GM18508 (cell line): ENCODE data around the gene EMP2.
"Not testable (repeated sequence)": the region's sequence is repeated elsewhere in the genome, so short reads cannot be mapped to it uniquely, and the experiment has no call there.

Experiments used
- ATAC-seq: cut with Tn5 transposase; IDR thresholded peaks from one replicate; pipeline ENCODE4 v1.9.1; 2021; ENCODE audit warnings: moderate number of reproducible peaks; ENCODE audit not compliant: insufficient read depth, unreplicated experiment

EMP2 gene, protein sequence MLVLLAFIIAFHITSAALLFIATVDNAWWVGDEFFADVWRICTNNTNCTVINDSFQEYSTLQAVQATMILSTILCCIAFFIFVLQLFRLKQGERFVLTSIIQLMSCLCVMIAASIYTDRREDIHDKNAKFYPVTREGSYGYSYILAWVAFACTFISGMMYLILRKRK

GRCh38 chr16:10579965-10580882 is at the start of gene EMP2:
TSS of gene EMP2 (minus strand) at chr16:10580598. CDS start at chr16:10547617, 32,981 bp downstream.
- no peak for ATAC-seq

GRCh38 chr16:10629592-10629963 is 49.2 kb upstream of the EMP2 start:
- no peak for ATAC-seq

- ATAC-seq: no peak
Observed at GRCh38 chr16:10625595-10626357, 45.4 kb upstream of the EMP2 start.

DNA sequence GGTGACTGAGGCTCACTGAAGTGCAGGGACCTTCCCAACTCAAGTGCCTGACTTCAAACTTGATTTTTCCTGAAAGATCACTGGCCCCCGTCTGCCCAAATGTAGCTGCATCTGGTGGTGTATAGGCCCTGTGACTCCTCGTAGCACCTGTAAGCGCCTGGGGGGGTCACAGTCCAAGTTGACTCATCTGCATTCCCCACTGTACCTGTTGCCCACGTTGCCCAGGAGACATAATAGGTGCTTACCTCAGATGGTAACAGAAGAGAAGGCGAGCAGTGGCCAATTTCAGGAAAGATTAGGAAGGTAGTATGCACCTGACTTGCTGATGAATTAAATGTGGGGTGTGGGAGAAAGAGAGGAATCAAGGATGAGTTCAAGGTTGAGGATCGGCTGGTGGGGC is 44.1 kb upstream of the EMP2 start:
- ATAC-seq: no peak

- ATAC-seq: no peak
Observed at GRCh38 chr16:10623059-10623458, 42.7 kb upstream of the EMP2 start.

DNA sequence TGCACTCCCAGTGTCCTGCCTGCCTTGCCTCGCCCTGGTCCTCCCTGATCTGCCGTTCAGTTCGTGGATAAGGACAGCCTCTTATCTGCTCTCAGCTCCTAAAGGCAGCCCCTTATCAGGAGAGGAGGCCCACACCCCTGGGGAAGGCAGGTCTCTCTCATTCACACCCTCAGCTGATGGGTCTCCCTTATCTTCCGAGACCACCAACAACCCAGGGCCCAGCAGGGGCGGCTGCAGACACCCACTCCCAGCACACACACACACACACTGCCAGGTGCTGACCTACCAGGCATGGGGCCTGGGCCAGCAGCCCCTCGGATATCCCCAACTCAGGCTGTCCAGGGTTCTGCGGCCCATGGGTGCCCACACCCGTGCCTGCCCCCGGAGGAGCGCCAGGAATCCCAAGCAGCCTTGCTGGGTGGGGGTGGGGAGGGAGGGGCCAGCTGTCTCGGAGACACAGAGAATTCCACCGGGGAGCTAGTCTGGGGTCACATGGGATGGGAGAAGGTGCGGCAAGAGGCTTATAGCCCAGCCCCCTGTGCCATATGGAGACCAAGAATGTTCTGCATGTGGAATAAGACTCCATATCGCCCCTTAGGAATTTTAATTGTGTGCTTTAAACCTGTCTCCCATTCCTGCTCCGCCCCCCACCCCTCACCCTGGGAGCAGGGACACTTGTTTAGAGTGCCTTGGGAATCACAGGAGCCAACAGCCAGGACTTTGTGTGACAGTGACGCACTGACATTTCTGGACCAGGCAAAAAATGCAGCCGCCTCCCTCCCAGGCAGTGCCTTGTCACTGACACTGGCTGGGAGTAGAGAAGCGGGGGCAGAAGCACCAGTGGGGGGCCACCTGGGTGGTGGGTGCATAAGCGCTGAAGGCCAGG is 41.9 kb upstream of the EMP2 start:
- no peak for ATAC-seq

GRCh38 chr16:10621216-10621949 is 41.0 kb upstream of the EMP2 start:
- not testable (repeated sequence) for ATAC-seq

DNA sequence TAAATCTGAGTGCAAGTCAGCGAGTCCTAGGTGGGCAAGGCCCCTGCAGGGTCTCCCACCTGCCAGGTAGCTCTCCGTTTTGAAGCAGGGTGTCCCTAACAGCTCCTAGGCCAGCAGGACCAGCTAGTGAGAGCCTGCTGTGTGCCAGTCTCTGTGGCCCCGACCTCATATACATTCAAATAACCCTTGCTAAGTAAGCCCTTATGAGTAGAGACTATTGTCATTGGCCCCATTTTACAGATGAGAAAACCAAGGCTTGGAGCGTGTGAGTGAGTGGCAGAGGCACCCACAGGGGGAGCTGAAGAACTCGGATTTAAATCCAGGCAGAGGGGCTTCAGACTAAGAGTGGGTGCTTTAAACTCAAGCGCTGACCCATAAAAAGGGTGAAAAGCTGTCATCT is 39.7 kb upstream of the EMP2 start:
- ATAC-seq: no peak

DNA sequence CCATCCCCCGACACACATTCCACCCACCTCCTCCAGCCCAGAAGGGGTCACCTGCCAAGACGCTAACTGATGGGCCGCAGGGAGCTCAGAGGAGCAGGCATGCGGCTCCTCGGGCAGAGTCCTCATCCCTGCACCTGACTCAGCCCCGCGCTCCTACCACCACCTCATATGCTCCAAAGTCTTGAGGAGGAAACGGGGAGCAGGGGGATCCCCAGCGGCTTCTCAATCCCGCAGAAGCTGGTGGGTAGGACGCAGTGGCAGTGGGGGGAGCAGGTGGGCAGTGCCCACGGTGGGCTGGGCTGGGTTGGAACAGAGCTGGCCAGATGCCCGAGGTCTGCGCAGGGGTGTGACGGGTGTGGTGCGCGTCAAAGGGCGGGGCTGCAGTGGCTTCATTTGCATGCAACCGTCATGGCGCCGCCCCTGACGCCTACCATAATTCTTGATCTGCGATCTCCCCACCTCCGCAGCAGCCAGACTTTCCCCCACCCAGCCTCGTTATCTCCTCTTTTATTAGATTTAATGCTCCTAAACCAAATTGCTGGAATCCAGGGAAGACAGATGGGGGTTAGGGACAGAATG is 39.0 kb upstream of the EMP2 start:
- no peak for ATAC-seq

DNA sequence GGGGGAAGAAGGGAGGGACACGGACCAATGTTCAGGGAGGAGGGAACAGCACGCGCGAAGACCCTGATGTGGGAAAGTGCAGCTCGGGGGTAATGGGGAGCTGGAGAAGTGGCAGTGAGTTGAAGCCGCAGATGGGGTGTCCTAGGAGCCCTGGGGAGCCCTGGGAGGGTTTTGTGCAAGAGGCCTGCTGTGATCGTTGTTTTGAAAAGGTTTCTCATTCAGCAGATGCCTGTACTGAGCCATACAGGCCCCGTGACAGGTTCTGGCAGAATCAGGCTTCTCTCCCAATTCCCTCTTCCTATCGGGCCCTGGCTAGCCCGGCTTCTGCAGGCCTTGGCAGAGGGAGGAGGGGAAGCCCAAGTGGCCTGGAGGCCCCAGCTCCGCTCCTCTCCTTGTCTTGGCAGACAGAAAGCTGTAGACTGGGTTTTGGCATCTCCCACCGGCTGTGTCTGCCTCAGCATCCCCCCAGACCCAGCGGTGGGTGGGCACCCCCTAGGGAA is 38.4 kb upstream of the EMP2 start:
- no peak for ATAC-seq

- ATAC-seq: no peak
Observed at GRCh38 chr16:10617662-10618420, 37.4 kb upstream of the EMP2 start.

DNA sequence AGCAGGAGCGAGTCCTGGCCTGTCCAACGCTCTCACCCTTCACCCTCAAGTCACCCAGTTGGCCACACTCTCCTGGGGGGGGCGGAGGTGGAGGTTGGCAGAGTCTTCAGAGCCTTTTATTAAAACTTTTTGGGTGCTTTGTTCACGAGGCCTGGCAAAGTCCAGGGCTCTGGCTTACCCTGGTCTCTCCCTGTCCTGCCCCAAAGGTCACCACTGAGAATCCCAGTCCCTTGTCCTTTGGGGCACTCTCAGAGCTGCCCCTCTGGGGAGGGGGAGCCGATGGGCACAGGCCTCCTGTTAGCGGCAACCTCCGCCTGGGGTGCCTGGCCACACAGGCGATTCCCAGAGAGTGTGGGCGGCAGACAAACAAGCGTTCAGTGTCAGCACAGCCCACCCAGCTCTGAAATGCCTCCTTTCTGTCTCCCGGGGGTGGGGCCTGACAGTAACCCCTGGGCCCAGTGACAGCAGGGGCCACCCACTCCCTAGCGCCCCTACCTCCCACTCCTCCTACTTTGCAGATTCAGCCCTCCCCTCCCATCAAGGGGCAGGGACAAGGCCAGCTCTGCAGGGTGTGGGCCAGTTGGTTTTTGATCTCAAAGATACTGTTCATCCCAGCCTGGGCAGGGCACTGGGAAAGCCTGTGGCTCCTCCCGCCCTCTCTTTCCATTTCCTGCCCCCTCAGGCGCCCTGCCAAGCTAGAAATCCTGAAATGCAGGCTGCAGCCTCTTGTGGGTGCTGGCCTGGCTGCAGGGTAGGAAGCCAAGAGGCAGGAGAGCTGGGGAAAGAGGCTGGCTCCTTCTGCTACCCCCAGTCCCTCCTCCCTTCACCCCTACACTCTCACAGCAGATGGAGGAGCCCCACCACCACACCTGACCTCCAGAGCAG is 36.6 kb upstream of the EMP2 start:
- no peak for ATAC-seq

DNA sequence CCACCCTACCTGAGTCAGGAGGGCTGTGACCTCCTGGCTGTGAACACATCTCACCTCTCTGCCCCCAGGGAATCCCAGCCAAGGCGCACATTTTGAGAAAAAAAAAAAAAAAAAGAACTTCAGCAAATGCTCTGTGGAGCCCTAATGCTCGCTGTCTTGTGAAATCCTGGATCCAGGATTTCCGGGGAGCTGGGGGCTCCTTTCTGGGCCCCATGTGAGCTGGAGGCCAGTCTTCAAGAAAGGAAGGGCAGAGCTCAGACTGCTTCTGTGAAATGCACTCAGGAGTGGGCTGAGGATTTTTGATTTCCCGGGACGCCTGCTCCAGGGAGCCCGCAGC is 36.0 kb upstream of the EMP2 start:
- ATAC-seq: no peak

DNA sequence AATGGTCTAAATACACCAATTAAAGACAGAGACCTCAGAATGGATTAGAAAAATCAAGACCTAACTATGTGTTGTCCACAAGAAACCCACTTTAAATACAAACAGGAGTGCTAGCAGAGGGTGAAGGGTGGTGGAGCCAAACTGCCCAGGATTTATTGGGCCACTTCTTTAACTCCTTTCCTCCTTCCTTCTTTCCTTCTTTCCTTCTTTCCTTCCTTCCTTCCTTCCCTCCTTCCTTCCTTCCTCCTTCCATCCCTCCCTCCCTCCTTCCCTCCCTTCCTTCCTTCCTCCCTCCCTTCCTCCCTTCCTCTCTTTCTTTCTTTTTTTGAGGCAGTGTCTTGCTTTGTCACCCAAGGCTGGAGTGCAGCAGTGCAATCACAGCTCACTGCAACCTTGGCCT is 34.3 kb upstream of the EMP2 start:
- no peak for ATAC-seq

- ATAC-seq: no peak
Observed at GRCh38 chr16:10613785-10614485, 33.5 kb upstream of the EMP2 start.

GRCh38 chr16:10612649-10613179 is 32.3 kb upstream of the EMP2 start:
- no peak for ATAC-seq
